WTC11 (cell line): ENCODE results near the gene SYT1. TPM values are rescaled to one million over a fixed set of nuclear protein-coding genes. Genes with fewer than 3 reads are reported as not detected.

ENCODE experiments used
- ATAC-seq: fragments of 200-7000 bp; cut with Tn5 transposase; 2 replicates; pipeline ENCODE4 v1.10.0; 2021; ENCODE audit warnings: mild to moderate bottlenecking, moderate library complexity
- CTCF ChIA-PET: fragments of 300-600 bp; sonication (Branson Sonifier 250); formaldehyde crosslinking; loops from one replicate; lab custom pipeline; 2021; ENCODE audit warnings: antibody characterized with exemption; lab: Charles Lee
- POLR2A ChIA-PET: fragments of 350-600 bp; sonication (Branson Sonifier 250); formaldehyde crosslinking; loops from one replicate; lab custom pipeline; 2021; ENCODE audit warnings: antibody characterized with exemption; lab: Charles Lee
- DNase-seq: peaks from one replicate; pipeline ENCODE4 v3.0.0; 2021; ENCODE audit warnings: low spot score
- H3K27ac Mint-ChIP-seq: 2 replicates; pipeline ENCODE4 v1.8.0; 2021; ENCODE audit warnings: mixed read lengths
- H3K27me3 Mint-ChIP-seq: 2 replicates; pipeline ENCODE4 v1.8.0; 2021; ENCODE audit warnings: low read depth, mild to moderate bottlenecking, moderate library complexity, mixed read lengths
- H3K36me3 Mint-ChIP-seq: 2 replicates; pipeline ENCODE4 v1.8.0; 2021; ENCODE audit warnings: mixed read lengths
- H3K4me1 Mint-ChIP-seq: 2 replicates; pipeline ENCODE4 v1.8.0; 2022; ENCODE audit warnings: mixed read lengths
- H3K4me3 Mint-ChIP-seq: 2 replicates; pipeline ENCODE4 v1.8.0; 2021; ENCODE audit warnings: mild to moderate bottlenecking, moderate library complexity, mixed read lengths
- H3K9me3 Mint-ChIP-seq: 2 replicates; pipeline ENCODE4 v1.8.0; 2021; ENCODE audit warnings: mixed read lengths
- AFF4 ChIP-seq: sonication (generic); formaldehyde crosslinking; IDR thresholded peaks from 2 replicates; pipeline ENCODE4 v1.8.1; 2023; ENCODE audit warnings: mild to moderate bottlenecking, missing genetic modification reagents, borderline replicate concordance
- ATF3 ChIP-seq: sonication (generic); formaldehyde crosslinking; conservative IDR thresholded peaks from 2 replicates; pipeline ENCODE4 v1.8.1; 2022; ENCODE audit warnings: mild to moderate bottlenecking, missing genetic modification reagents
- EMX1 ChIP-seq: fragments of 250-450 bp; sonication (Bioruptor Pico); IDR thresholded peaks from 2 replicates; pipeline ENCODE4 v1.8.0; 2021; ENCODE audit warnings: mild to moderate bottlenecking
- ETV6 ChIP-seq: sonication (generic); formaldehyde crosslinking; IDR thresholded peaks from 2 replicates; pipeline ENCODE4 v1.8.1; 2022; ENCODE audit warnings: mild to moderate bottlenecking, missing genetic modification reagents
- IRF2 ChIP-seq: sonication (generic); formaldehyde crosslinking; IDR thresholded peaks from 2 replicates; pipeline ENCODE4 v1.8.0; 2022; ENCODE audit warnings: low read depth, missing genetic modification reagents, borderline replicate concordance
- MAX ChIP-seq: sonication (generic); formaldehyde crosslinking; IDR thresholded peaks from 2 replicates; pipeline ENCODE4 v1.8.0; 2022; ENCODE audit warnings: mild to moderate bottlenecking, missing genetic modification reagents
- MYBL2 ChIP-seq: sonication (generic); formaldehyde crosslinking; IDR thresholded peaks from 2 replicates; pipeline ENCODE4 v1.8.1; 2023; ENCODE audit warnings: mild to moderate bottlenecking, moderate library complexity, missing genetic modification reagents
- NFATC4 ChIP-seq: fragments of 250-450 bp; sonication (Bioruptor Pico); IDR thresholded peaks from 2 replicates; pipeline ENCODE4 v1.9.0; 2021; ENCODE audit warnings: mild to moderate bottlenecking
- NR2C2 ChIP-seq: sonication (generic); formaldehyde crosslinking; IDR thresholded peaks from 2 replicates; pipeline ENCODE4 v1.8.0; 2022; ENCODE audit warnings: mild to moderate bottlenecking, missing genetic modification reagents
- SMAD3 ChIP-seq: sonication (generic); formaldehyde crosslinking; IDR thresholded peaks from 2 replicates; pipeline ENCODE4 v1.8.0; 2022; ENCODE audit warnings: missing genetic modification reagents, mild to moderate bottlenecking, borderline replicate concordance
- SOX15 ChIP-seq: fragments of 250-450 bp; sonication (Bioruptor Pico); IDR thresholded peaks from 2 replicates; pipeline ENCODE4 v1.9.0; 2021; ENCODE audit warnings: mild to moderate bottlenecking
- TEAD1 ChIP-seq: sonication (generic); formaldehyde crosslinking; IDR thresholded peaks from 2 replicates; pipeline ENCODE4 v1.8.0; 2022; ENCODE audit warnings: mild to moderate bottlenecking, missing genetic modification reagents
- USF2 ChIP-seq: sonication (generic); formaldehyde crosslinking; IDR thresholded peaks from 2 replicates; pipeline ENCODE4 v1.8.1; 2023; ENCODE audit warnings: mild to moderate bottlenecking, missing genetic modification reagents, moderate library complexity
- ZNF232 ChIP-seq: sonication (generic); formaldehyde crosslinking; IDR thresholded peaks from 2 replicates; pipeline ENCODE4 v1.8.0; 2022; ENCODE audit warnings: mild to moderate bottlenecking, missing genetic modification reagents
- ZNF263 ChIP-seq: sonication (generic); formaldehyde crosslinking; IDR thresholded peaks from 2 replicates; pipeline ENCODE4 v1.8.1; 2022; ENCODE audit warnings: low read depth, mild to moderate bottlenecking, moderate library complexity, missing genetic modification reagents
- ZNF396 ChIP-seq: fragments of 250-450 bp; sonication (Bioruptor Pico); IDR thresholded peaks from 2 replicates; pipeline ENCODE4 v1.8.0; 2021; ENCODE audit warnings: mild to moderate bottlenecking, moderate library complexity, borderline replicate concordance
- ZNF416 ChIP-seq: fragments of 250-450 bp; sonication (Bioruptor Pico); IDR thresholded peaks from 2 replicates; pipeline ENCODE4 v1.9.0; 2021; ENCODE audit warnings: mild to moderate bottlenecking, inconsistent platforms
- total RNA-seq: library from RNA; stranded (reverse); gene quantifications from 3 replicates; pipeline ENCODE4 v1.2.3, GENCODE V29; 2021
- TF ChIP-seq, protein P1 (sequence below): sonication (generic); formaldehyde crosslinking; IDR thresholded peaks from 2 replicates; pipeline ENCODE4 v1.8.1; 2022; ENCODE audit warnings: low read depth, missing genetic modification reagents, borderline replicate concordance
- TF ChIP-seq, protein P2 (sequence below): sonication (generic); formaldehyde crosslinking; IDR thresholded peaks from 2 replicates; pipeline ENCODE4 v1.8.1; 2022; ENCODE audit warnings: missing genetic modification reagents, borderline replicate concordance
- TF ChIP-seq, protein P3 (sequence below): sonication (generic); formaldehyde crosslinking; IDR thresholded peaks from 2 replicates; pipeline ENCODE4 v1.8.0; 2023; ENCODE audit warnings: missing genetic modification reagents
- TF ChIP-seq, protein P4 (sequence below): sonication (generic); formaldehyde crosslinking; IDR thresholded peaks from 2 replicates; pipeline ENCODE4 v1.8.1; 2023; ENCODE audit warnings: mild to moderate bottlenecking, missing genetic modification reagents, moderate library complexity
- TF ChIP-seq, protein P5 (sequence below): sonication (generic); formaldehyde crosslinking; IDR thresholded peaks from 2 replicates; pipeline ENCODE4 v1.8.0; 2023; ENCODE audit warnings: missing genetic modification reagents, mild to moderate bottlenecking, borderline replicate concordance

Gene SYT1
- total RNA-seq, 1 experiment from 2014 or later = 45.2 TPM

DNA sequence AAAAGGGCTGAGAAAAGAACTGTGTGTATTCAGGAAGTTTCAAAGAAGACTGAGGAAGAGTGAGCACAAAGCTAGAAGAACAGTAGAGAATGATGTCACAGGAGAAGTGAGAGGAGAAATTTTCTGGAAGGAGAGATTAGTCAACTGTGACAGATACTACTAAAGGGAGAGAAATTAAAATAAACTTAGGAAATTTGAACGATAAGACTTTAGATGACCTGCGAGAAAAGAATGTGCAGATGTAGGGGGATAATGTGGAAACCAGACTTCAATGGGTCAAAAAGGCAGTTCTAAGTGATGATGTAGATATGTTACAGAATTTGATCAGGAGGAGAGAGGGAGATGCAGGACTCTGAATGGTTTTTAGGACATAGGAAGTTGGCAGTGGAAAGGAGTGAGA is 287.4 kb downstream of the SYT1 start:
- TF ChIP-seq SOX15 (CRISPR knock-in tag) (no peak), ETV6 (CRISPR knock-in tag) (no peak), USF2 (CRISPR knock-in tag) (no peak), IRF2 (CRISPR knock-in tag) (no peak), EMX1 (CRISPR knock-in tag) (no peak), ZNF416 (CRISPR knock-in tag) (no peak), SMAD3 (CRISPR knock-in tag) (no peak)
- TF ChIP-seq, all 79 proteins: peak for 0
- CTCF ChIA-PET = no interaction called here
- POLR2A ChIA-PET = no interaction called here
- Mint-ChIP-seq H3K4me3 (no peak overlapping the region), H3K27me3 (no peaks in the 10 kb centered on the region), H3K36me3 (no peaks in the 10 kb centered on the region), H3K4me1 (peaks cover 6% of the 10 kb centered on the region), H3K9me3 (no peaks in the 10 kb centered on the region), H3K27ac (no peak overlapping the region)
- DNase-seq = no peak
- no peak for ATAC-seq

DNA sequence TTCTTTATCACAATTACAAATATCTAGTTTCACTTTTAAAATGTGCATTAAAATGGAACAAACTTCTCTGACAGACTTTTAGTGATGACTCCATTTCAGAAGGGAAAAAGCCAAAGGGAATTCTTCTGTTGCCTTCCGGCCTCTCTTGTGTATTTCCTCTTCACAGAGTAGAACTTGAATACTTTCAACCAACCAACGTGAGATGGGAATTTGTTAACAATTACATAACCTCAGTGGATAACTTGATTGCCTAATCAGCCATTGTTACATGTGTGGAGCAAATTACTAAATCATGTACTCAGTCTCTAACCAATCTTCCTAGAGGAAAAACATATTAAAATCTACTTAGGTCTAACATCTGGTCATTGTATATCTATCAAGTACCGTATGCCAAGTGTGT is 291.1 kb downstream of the SYT1 start:
- Mint-ChIP-seq H3K4me1 (peaks cover 6% of the 10 kb centered on the region), H3K4me3 (no peak overlapping the region), H3K27me3 (no peaks in the 10 kb centered on the region), H3K9me3 (no peaks in the 10 kb centered on the region), H3K27ac (no peak overlapping the region), H3K36me3 (no peaks in the 10 kb centered on the region)
- POLR2A ChIA-PET = no interaction called here
- no peak for DNase-seq
- CTCF ChIA-PET = interaction anchor here (0.8 kb wide), 1 partner anchor 189 kb away, joined by 3 read pairs; no protein-coding TSS in a partner anchor
- ATAC-seq = no peak
- TF ChIP-seq, protein P1, sequence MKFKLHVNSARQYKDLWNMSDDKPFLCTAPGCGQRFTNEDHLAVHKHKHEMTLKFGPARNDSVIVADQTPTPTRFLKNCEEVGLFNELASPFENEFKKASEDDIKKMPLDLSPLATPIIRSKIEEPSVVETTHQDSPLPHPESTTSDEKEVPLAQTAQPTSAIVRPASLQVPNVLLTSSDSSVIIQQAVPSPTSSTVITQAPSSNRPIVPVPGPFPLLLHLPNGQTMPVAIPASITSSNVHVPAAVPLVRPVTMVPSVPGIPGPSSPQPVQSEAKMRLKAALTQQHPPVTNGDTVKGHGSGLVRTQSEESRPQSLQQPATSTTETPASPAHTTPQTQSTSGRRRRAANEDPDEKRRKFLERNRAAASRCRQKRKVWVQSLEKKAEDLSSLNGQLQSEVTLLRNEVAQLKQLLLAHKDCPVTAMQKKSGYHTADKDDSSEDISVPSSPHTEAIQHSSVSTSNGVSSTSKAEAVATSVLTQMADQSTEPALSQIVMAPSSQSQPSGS (CRISPR knock-in tag) = no peak
- TF ChIP-seq TEAD1 (CRISPR knock-in tag) (no peak), ZNF396 (CRISPR knock-in tag) (no peak), ZNF263 (CRISPR knock-in tag) (no peak), MYBL2 (CRISPR knock-in tag) (no peak), NR2C2 (no peak), NFATC4 (no peak), ATF3 (no peak), ZNF232 (CRISPR knock-in tag) (no peak), MAX (no peak), AFF4 (CRISPR knock-in tag) (no peak)
- TF ChIP-seq, protein P2, sequence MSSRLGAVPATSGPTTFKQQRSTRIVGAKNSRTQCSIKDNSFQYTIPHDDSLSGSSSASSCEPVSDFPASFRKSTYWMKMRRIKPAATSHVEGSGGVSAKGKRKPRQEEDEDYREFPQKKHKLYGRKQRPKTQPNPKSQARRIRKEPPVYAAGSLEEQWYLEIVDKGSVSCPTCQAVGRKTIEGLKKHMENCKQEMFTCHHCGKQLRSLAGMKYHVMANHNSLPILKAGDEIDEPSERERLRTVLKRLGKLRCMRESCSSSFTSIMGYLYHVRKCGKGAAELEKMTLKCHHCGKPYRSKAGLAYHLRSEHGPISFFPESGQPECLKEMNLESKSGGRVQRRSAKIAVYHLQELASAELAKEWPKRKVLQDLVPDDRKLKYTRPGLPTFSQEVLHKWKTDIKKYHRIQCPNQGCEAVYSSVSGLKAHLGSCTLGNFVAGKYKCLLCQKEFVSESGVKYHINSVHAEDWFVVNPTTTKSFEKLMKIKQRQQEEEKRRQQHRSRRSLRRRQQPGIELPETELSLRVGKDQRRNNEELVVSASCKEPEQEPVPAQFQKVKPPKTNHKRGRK (CRISPR knock-in tag) = no peak
- TF ChIP-seq, protein P3, sequence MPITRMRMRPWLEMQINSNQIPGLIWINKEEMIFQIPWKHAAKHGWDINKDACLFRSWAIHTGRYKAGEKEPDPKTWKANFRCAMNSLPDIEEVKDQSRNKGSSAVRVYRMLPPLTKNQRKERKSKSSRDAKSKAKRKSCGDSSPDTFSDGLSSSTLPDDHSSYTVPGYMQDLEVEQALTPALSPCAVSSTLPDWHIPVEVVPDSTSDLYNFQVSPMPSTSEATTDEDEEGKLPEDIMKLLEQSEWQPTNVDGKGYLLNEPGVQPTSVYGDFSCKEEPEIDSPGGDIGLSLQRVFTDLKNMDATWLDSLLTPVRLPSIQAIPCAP (CRISPR knock-in tag) = no peak
- TF ChIP-seq, protein P4, sequence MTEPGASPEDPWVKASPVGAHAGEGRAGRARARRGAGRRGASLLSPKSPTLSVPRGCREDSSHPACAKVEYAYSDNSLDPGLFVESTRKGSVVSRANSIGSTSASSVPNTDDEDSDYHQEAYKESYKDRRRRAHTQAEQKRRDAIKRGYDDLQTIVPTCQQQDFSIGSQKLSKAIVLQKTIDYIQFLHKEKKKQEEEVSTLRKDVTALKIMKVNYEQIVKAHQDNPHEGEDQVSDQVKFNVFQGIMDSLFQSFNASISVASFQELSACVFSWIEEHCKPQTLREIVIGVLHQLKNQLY (CRISPR knock-in tag) = no peak
- TF ChIP-seq, protein P5, sequence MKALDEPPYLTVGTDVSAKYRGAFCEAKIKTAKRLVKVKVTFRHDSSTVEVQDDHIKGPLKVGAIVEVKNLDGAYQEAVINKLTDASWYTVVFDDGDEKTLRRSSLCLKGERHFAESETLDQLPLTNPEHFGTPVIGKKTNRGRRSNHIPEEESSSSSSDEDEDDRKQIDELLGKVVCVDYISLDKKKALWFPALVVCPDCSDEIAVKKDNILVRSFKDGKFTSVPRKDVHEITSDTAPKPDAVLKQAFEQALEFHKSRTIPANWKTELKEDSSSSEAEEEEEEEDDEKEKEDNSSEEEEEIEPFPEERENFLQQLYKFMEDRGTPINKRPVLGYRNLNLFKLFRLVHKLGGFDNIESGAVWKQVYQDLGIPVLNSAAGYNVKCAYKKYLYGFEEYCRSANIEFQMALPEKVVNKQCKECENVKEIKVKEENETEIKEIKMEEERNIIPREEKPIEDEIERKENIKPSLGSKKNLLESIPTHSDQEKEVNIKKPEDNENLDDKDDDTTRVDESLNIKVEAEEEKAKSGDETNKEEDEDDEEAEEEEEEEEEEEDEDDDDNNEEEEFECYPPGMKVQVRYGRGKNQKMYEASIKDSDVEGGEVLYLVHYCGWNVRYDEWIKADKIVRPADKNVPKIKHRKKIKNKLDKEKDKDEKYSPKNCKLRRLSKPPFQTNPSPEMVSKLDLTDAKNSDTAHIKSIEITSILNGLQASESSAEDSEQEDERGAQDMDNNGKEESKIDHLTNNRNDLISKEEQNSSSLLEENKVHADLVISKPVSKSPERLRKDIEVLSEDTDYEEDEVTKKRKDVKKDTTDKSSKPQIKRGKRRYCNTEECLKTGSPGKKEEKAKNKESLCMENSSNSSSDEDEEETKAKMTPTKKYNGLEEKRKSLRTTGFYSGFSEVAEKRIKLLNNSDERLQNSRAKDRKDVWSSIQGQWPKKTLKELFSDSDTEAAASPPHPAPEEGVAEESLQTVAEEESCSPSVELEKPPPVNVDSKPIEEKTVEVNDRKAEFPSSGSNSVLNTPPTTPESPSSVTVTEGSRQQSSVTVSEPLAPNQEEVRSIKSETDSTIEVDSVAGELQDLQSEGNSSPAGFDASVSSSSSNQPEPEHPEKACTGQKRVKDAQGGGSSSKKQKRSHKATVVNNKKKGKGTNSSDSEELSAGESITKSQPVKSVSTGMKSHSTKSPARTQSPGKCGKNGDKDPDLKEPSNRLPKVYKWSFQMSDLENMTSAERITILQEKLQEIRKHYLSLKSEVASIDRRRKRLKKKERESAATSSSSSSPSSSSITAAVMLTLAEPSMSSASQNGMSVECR (CRISPR knock-in tag) = no peak
